Smooth muscle cell (in vitro differentiated cells): ENCODE results near the gene TMEM95. TPM values are rescaled to one million over a fixed set of nuclear protein-coding genes. Genes with fewer than 3 reads are reported as not detected.
"Not testable (repeated sequence)": the region's sequence is repeated elsewhere in the genome, so short reads cannot be mapped to it uniquely, and the experiment has no call there.

ENCODE experiments used
- DNase-seq: peaks from one replicate; lab custom pipeline; 2025; ENCODE audit not compliant: unreplicated experiment; lab: John Stamatoyannopoulos, UW
- H2AFZ ChIP-seq: fragments of 200-600 bp; sonication (generic); 2 replicates; pipeline ENCODE4 v1.6.0; 2016; ENCODE audit warnings: antibody characterized with exemption, low read depth, mild to moderate bottlenecking
- H3F3A ChIP-seq: fragments of 200-600 bp; sonication (generic); 2 replicates; pipeline ENCODE4 v1.6.0; 2017; ENCODE audit warnings: antibody characterized with exemption, low read depth
- H3K27ac ChIP-seq: fragments of 200-600 bp; sonication (generic); 2 replicates; pipeline ENCODE4 v1.5.1; 2016; ENCODE audit warnings: low read depth, mild to moderate bottlenecking
- H3K27me3 ChIP-seq: fragments of 200-600 bp; sonication (generic); 2 replicates; pipeline ENCODE4 v1.6.1; 2016; ENCODE audit warnings: low read depth, mild to moderate bottlenecking
- H3K36me3 ChIP-seq: fragments of 200-600 bp; sonication (generic); 2 replicates; pipeline ENCODE4 v1.5.1; 2016; ENCODE audit warnings: low read depth
- H3K4me1 ChIP-seq: fragments of 200-600 bp; sonication (generic); 2 replicates; pipeline ENCODE4 v1.5.1; 2016; ENCODE audit warnings: low read depth
- H3K4me2 ChIP-seq: fragments of 200-600 bp; sonication (generic); 2 replicates; pipeline ENCODE4 v1.6.0; 2016; ENCODE audit warnings: mild to moderate bottlenecking
- H3K4me3 ChIP-seq: fragments of 200-600 bp; sonication (generic); 2 replicates; pipeline ENCODE4 v1.5.1; 2016; ENCODE audit warnings: mild to moderate bottlenecking
- H3K79me2 ChIP-seq: fragments of 200-600 bp; sonication (generic); 2 replicates; pipeline ENCODE4 v1.6.0; 2016; ENCODE audit warnings: low read depth, mild to moderate bottlenecking
- H3K9ac ChIP-seq: fragments of 200-600 bp; sonication (generic); 2 replicates; pipeline ENCODE4 v1.6.0; 2016; ENCODE audit warnings: low read depth
- H3K9me3 ChIP-seq: fragments of 200-600 bp; sonication (generic); replicated peaks from 2 replicates; pipeline ENCODE4 v1.5.1; 2016; ENCODE audit warnings: low read depth
- H4K20me1 ChIP-seq: fragments of 200-600 bp; sonication (generic); 2 replicates; pipeline ENCODE4 v1.6.0; 2016; ENCODE audit warnings: low read depth
- WGBS: methylation state at CpG from one replicate; pipeline ENCODE4 v1.1.7; 2016; ENCODE audit warnings: low lambda C conversion rate; 5-methylcytosine and 5-hydroxymethylcytosine counted together
- polyA plus RNA-seq: library from polyadenylated mRNA; unstranded; fragments of >200 nt; fragmentation: Nextera tagmentation; extraction: Ambion mirVana; gene quantifications from 2 replicates; pipeline ENCODE4 v1.2.1, GENCODE V29; 2016
- total RNA-seq: library from RNA; depleted of rRNA; stranded (reverse); fragments of >200 nt; gene quantifications from 2 replicates; pipeline ENCODE4 v1.2.3, GENCODE V29; 2014
- TF ChIP-seq, protein P1 (sequence below): fragments of 200-600 bp; sonication (generic); IDR thresholded peaks from 2 replicates; pipeline ENCODE4 v1.5.1; 2017; ENCODE audit warnings: borderline replicate concordance, mild to moderate bottlenecking, antibody characterized with exemption; ENCODE audit not compliant: insufficient read depth, poor library complexity, severe bottlenecking

TMEM95 gene
- total and polyA plus RNA-seq, 2 experiments from 2014 or later, result not detected

DNA sequence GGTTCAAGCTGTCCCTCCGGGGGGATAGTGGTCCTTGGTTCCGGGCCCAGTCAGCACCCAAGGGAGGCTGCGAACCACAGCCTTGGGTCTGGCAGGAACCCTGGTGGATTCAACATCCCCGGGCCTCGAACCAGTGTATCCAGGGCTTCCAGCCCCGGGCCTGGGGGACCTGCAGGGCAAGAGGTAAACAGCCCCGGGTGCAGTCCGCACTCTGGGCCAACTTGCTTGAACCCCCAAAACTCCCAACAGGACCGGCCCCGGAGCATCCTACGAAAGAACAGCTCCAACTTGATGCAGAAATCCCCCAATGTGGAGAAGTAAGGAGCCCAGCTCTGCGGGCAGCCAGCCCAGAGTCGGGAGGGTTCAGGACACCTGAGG is 24.3 kb upstream of the TMEM95 start:
- H3K9me3 ChIP-seq, result no peaks in the 10 kb centered on the region
- peak overlapping the region; percentile 77 for H3K4me3 ChIP-seq
- H3K79me2 ChIP-seq, result peaks cover 10% of the 10 kb centered on the region
- no peaks in the 10 kb centered on the region for H3F3A ChIP-seq
- peaks cover 14% of the 10 kb centered on the region for H3K4me1 ChIP-seq
- WGBS, result 89% methylated on average over 13 of the region's 13 CpGs
- H3K4me2 ChIP-seq, result peak overlapping the region; percentile 93
- no peak overlapping the region for H3K27ac ChIP-seq
- H3K36me3 ChIP-seq, result no peaks in the 10 kb centered on the region
- H2AFZ ChIP-seq, result peak overlapping the region; percentile 81
- no peaks in the 10 kb centered on the region for H3K27me3 ChIP-seq
- DNase-seq, result no peak
- H4K20me1 ChIP-seq, result no peaks in the 10 kb centered on the region
- TF ChIP-seq, protein P1, sequence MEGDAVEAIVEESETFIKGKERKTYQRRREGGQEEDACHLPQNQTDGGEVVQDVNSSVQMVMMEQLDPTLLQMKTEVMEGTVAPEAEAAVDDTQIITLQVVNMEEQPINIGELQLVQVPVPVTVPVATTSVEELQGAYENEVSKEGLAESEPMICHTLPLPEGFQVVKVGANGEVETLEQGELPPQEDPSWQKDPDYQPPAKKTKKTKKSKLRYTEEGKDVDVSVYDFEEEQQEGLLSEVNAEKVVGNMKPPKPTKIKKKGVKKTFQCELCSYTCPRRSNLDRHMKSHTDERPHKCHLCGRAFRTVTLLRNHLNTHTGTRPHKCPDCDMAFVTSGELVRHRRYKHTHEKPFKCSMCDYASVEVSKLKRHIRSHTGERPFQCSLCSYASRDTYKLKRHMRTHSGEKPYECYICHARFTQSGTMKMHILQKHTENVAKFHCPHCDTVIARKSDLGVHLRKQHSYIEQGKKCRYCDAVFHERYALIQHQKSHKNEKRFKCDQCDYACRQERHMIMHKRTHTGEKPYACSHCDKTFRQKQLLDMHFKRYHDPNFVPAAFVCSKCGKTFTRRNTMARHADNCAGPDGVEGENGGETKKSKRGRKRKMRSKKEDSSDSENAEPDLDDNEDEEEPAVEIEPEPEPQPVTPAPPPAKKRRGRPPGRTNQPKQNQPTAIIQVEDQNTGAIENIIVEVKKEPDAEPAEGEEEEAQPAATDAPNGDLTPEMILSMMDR, result no peak
- no peak overlapping the region for H3K9ac ChIP-seq

DNA sequence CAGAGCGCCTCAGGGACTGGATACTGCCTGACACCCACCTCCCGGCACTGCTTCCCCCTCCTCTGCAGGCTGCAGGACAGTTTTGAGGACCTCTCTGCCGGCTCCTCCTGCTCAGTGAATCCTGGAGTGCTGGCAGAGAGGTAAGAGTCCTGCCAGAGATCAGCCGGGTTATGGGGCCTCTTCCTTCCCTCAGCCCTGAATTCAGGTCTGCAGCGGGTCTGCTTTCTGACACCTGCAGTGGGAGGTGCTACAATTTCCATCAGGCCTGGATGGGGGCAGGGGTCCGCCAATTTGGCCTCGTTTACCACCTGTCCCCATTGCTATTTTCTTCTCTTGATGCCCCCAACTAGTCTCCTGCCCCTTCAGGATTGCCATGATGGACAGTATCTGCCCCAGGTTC is 22.8 kb upstream of the TMEM95 start:
- Histone ChIP-seq H3K27ac (no peak overlapping the region), H3K79me2 (peaks cover 10% of the 10 kb centered on the region), H4K20me1 (no peaks in the 10 kb centered on the region), H3K27me3 (no peaks in the 10 kb centered on the region), H3K9ac (no peak overlapping the region), H3K4me1 (peaks cover 14% of the 10 kb centered on the region), H3F3A (no peaks in the 10 kb centered on the region), H3K4me2 (no peak overlapping the region), H3K4me3 (no peak overlapping the region), H3K9me3 (no peaks in the 10 kb centered on the region), H3K36me3 (no peaks in the 10 kb centered on the region), H2AFZ (no peak overlapping the region)
- TF ChIP-seq, protein P1, result no peak
- DNase-seq, result no peak
- 92% methylated on average over 7 of the region's 7 CpGs for WGBS

DNA sequence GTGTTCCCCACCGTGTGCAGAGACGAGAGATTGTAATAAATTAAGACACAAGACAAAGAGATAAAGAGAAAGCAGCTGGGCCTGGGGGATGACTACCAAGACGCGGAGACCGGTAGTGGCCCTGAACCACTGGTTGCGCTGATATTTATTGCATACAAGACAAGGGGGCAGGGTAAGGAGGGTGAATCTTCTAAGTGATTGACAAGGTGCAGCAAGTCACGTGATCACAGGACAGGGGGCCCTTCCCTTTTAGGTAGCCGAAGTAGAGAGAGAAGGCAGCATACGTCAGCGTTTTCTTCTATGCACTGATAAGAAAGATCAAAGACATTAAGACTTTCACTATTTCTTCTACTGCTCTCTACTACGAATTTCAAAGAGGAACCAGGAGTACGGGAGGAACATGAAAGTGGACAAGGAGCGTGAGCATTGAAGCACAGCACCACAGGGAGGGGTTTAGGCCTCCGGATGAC is 22.3 kb upstream of the TMEM95 start:
- H4K20me1 ChIP-seq, H3F3A ChIP-seq, H3K36me3 ChIP-seq, H2AFZ ChIP-seq, H3K9me3 ChIP-seq, H3K9ac ChIP-seq, H3K4me3 ChIP-seq, H3K4me2 ChIP-seq, H3K27ac ChIP-seq, DNase-seq, H3K27me3 ChIP-seq: not testable (repeated sequence)
- Histone ChIP-seq H3K79me2 (peaks cover 10% of the 10 kb centered on the region), H3K4me1 (peaks cover 14% of the 10 kb centered on the region)
- WGBS, result 71% methylated on average over 14 of the region's 14 CpGs

DNA sequence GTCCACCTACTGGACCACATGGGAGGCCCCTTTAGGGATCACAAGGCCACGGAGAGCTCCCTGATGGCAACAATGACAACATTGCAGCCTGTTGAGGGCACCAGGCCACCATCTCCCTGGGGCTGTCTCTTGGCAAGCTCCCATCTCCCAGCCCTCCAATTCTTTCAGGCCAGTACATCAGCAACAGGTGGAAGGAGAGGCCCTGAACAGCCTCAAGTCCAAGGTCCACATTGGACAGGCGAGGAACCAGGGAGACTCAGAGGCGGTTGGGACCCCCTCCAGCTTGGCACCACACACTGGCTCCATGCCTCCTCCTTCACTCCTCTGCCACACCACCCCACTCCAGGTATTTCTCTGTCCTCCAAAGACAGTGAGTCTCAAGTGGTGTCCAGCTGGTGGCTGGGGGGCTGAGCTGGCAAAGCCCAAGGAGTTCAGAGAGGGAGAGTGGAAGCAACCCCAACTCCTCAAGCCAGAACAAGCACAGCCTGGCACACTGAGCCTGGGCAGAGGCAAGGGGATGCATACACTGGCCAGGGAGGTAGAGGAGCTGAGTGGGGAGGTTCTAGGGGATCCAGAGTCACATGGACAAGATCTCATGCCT is 19.9 kb upstream of the TMEM95 start:
- Histone ChIP-seq H3K27me3 (no peaks in the 10 kb centered on the region), H3K4me2 (no peak overlapping the region), H4K20me1 (no peaks in the 10 kb centered on the region), H2AFZ (no peak overlapping the region), H3F3A (no peaks in the 10 kb centered on the region), H3K4me1 (peaks cover 5% of the 10 kb centered on the region), H3K4me3 (no peak overlapping the region), H3K9me3 (no peaks in the 10 kb centered on the region), H3K27ac (no peak overlapping the region), H3K9ac (no peak overlapping the region), H3K79me2 (no peaks in the 10 kb centered on the region), H3K36me3 (no peaks in the 10 kb centered on the region)
- TF ChIP-seq, protein P1, result no peak
- DNase-seq, result no peak
- 91% methylated on average over 3 of the region's 3 CpGs for WGBS

DNA sequence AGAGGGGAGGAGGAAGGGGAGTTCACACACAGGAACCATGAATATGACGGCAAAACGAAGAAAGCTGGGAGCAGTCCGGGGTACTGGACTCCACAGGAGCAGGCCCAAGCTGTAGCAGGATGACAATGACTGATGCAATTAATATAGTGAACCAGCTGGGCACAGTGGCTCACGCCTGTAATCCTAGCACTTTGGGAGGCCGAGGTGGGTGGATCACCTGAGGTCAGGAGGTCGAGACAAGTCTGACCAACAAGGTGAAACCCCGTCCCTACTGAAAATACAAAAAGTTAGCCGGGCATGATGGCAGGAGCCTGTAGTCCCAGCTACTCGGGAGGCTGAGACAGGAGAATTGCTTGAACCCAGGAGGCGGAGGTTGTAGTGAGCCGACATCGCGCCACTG is 19.2 kb upstream of the TMEM95 start:
- not testable (repeated sequence) for H3K4me3 ChIP-seq, H3K79me2 ChIP-seq, H3K36me3 ChIP-seq, H3K27ac ChIP-seq, H3F3A ChIP-seq, H4K20me1 ChIP-seq, DNase-seq, H2AFZ ChIP-seq, H3K9me3 ChIP-seq, H3K9ac ChIP-seq, H3K4me1 ChIP-seq, H3K27me3 ChIP-seq, H3K4me2 ChIP-seq
- 94% methylated on average over 13 of the region's 13 CpGs for WGBS
